SJCRH30 (cell line): ENCODE results near the gene VEPH1. TPM values are rescaled to one million over a fixed set of nuclear protein-coding genes. Genes with fewer than 3 reads are reported as not detected.
A peak's percentile ranks its signal among the peaks of the same experiment; 100 is the strongest.

Experiments
- DNase-seq, 2 experiments: peaks; one replicate each; pipeline ENCODE4 v3.0.0-alpha.2; 2015 to 2020
- H3K27ac ChIP-seq: fragments of 250-450 bp; sonication (Bioruptor Pico); 2 replicates; pipeline ENCODE4 v1.5.1; 2020; ENCODE audit warnings: mild to moderate bottlenecking, moderate library complexity
- H3K27me3 ChIP-seq: fragments of 250-450 bp; sonication (Bioruptor Pico); 2 replicates; pipeline ENCODE4 v1.5.1; 2020; ENCODE audit warnings: mild to moderate bottlenecking, moderate library complexity
- H3K36me3 ChIP-seq: fragments of 250-450 bp; sonication (Bioruptor Pico); 2 replicates; pipeline ENCODE4 v1.5.1; 2020; ENCODE audit warnings: mild to moderate bottlenecking, moderate library complexity
- H3K4me1 ChIP-seq: fragments of 250-450 bp; sonication (Bioruptor Pico); 2 replicates; pipeline ENCODE4 v1.5.1; 2020; ENCODE audit warnings: mild to moderate bottlenecking, moderate library complexity
- H3K4me3 ChIP-seq: fragments of 250-450 bp; sonication (Bioruptor Pico); 2 replicates; pipeline ENCODE4 v1.5.1; 2020; ENCODE audit warnings: mild to moderate bottlenecking, moderate library complexity
- H3K9me3 ChIP-seq: fragments of 250-450 bp; sonication (Bioruptor Pico); replicated peaks from 2 replicates; pipeline ENCODE4 v1.5.1; 2020; ENCODE audit warnings: mild to moderate bottlenecking, moderate library complexity
- total RNA-seq: library from RNA; depleted of rRNA; stranded (reverse); fragments of >200 nt; shearing (Covaris generic); gene quantifications from 2 replicates; pipeline ENCODE4 v1.2.3, GENCODE V29; 2014

VEPH1 gene
- total RNA-seq, 1 experiment from 2014 or later = not detected

DNA sequence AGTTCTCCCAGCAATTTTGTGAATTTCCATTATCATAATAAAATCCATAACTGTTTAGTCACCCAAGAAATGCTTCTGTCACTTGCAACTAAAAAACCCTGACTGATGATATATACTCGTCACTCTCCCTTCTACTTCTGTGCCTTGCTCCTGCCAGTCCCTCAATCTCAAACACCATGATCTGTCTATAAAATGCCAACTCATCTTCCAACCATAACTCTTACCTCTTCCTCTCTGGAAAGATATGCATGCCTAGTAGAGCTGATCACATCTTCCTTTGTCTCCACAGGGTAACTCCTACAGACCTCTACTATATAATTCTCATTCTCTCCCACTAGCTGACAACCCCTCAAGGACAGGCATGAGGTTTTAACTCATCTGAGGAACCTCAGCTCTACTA is 5.2 kb upstream of the VEPH1 start:
- H3K27ac ChIP-seq = no peak overlapping the region
- H3K27me3 ChIP-seq = no peaks in the 10 kb centered on the region
- H3K36me3 ChIP-seq = no peaks in the 10 kb centered on the region
- no peak for DNase-seq
- H3K4me1 ChIP-seq = no peaks in the 10 kb centered on the region
- H3K9me3 ChIP-seq = no peaks in the 10 kb centered on the region
- H3K4me3 ChIP-seq = no peak overlapping the region

DNA sequence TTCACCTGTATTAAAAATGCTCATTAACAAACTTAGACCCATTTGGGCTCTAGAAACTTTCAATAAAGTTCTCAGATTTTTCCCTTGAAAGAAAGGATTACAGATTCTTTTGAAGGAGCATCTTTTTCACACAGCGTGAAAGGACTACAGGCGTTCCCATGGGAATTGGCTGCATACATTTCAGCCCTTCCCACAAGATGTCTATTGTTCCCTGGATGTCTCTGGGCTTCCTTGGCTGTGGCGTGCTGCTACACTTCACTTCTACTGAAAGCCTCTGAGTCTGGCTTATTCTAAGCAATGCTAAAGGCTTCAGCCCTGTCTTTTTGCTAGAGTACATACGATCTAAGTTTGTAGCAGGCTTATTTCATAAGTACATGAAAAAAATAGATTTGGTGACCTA is 1.4 kb downstream of the VEPH1 start:
- H3K9me3 ChIP-seq = no peaks in the 10 kb centered on the region
- peak; percentile 2 to 39 for DNase-seq
- H3K27me3 ChIP-seq = no peaks in the 10 kb centered on the region; the same call in 1 of the 2 replicates
- no peak overlapping the region for H3K27ac ChIP-seq
- H3K4me1 ChIP-seq = no peaks in the 10 kb centered on the region
- no peaks in the 10 kb centered on the region for H3K36me3 ChIP-seq
- H3K4me3 ChIP-seq = no peak overlapping the region

GRCh38 chr3:157500232-157500631 is 3.0 kb downstream of the VEPH1 start:
- H3K9me3 ChIP-seq = no peaks in the 10 kb centered on the region
- no peaks in the 10 kb centered on the region; the same call in 1 of the 2 replicates for H3K27me3 ChIP-seq
- no peaks in the 10 kb centered on the region for H3K4me1 ChIP-seq
- no peak for DNase-seq
- H3K4me3 ChIP-seq = no peak overlapping the region
- H3K27ac ChIP-seq = no peak overlapping the region
- no peaks in the 10 kb centered on the region for H3K36me3 ChIP-seq

DNA sequence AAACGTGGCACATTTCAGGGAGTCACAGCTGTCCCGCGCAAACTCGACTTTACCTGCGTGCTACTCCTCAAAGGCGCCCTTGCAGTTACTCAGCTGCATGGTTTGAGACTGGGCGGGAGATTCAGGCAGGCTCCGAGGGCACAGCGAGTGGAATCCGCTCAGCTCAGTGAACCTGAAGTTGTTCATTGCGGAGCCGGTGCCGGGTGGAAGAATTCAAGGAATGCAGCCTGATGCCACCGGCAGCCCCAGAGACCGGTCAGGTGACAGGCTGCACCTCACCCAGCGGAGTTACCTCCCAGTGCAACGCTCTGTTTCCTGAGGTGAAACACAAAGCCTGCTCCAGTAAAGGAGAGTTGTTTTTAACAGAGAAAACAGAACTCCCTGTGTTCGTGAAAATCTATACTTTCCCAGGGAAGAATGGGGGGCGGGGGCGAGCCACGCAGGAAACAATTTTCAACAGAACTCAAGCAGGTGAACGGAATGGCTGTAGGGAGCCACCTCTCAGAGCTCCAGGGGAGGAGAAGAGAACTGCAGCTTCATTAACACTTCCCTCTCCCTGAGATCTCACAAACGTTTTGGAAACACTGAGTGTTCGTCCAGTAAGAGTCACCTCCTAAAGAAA is 3.8 kb downstream of the VEPH1 start:
- H3K4me1 ChIP-seq = 0 out of 2 replicates have a peak, but pooled peaks cover 3% of the 10 kb centered on the region
- DNase-seq = no peak
- no peaks in the 10 kb centered on the region for H3K36me3 ChIP-seq
- H3K27me3 ChIP-seq = no peaks in the 10 kb centered on the region; the same call in 1 of the 2 replicates
- H3K27ac ChIP-seq = no peak overlapping the region
- no peak overlapping the region for H3K4me3 ChIP-seq
- H3K9me3 ChIP-seq = no peaks in the 10 kb centered on the region

DNA sequence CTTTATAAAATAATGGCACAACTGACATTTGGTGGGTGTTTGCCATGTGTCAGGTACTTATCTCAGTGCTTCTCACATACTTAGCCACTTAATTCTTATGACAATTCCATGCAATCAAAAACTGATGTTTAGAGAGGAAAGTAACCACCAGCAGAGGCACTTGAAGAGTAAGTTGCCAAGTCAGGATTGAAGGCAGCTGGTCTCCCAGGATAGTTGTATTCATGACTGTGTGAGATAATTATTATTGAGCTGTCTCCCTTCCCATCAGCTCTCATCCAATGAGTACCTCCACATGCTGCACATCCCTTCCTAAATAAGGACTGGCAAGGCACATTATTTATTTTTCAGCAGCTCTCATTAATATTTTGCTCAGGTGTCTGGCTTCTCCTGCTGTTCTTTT is 4.8 kb downstream of the VEPH1 start:
- Histone ChIP-seq H3K4me3 (no peak overlapping the region), H3K27ac (no peak overlapping the region), H3K27me3 (no peaks in the 10 kb centered on the region; the same call in 1 of the 2 replicates), H3K9me3 (no peaks in the 10 kb centered on the region), H3K36me3 (no peaks in the 10 kb centered on the region), H3K4me1 (0 out of 2 replicates have a peak, but pooled peaks cover 4% of the 10 kb centered on the region)
- DNase-seq = no peak

DNA sequence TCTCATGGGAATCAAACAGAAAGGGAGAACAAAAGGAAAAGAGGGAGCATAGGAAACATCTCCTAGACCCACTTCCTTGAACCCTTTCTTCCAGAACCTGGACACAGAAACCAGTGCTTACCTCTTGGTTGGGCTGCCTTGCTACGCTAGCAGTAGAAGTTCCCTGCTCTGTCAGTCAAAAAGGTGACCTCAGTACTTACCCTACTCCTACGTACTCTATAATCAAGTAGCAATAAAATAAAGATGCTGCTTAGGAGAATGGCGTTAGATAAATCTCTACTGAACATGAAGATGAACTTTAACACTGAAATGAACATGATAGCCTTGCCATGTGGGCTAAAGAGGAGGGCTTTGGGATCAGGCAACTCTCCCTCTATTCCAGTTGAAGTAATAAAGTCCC is 7.4 kb downstream of the VEPH1 start:
- DNase-seq = no peak
- Histone ChIP-seq H3K27ac (no peak overlapping the region), H3K4me3 (no peak overlapping the region), H3K4me1 (0 out of 2 replicates have a peak, but pooled peaks cover 4% of the 10 kb centered on the region), H3K36me3 (no peaks in the 10 kb centered on the region), H3K9me3 (no peaks in the 10 kb centered on the region), H3K27me3 (no peaks in the 10 kb centered on the region; the same call in 1 of the 2 replicates)

GRCh38 chr3:157494581-157495281 is 8.5 kb downstream of the VEPH1 start:
- 0 out of 2 replicates have a peak, but pooled peaks cover 4% of the 10 kb centered on the region for H3K4me1 ChIP-seq
- no peaks in the 10 kb centered on the region for H3K9me3 ChIP-seq
- no peaks in the 10 kb centered on the region for H3K27me3 ChIP-seq
- H3K4me3 ChIP-seq = no peak overlapping the region
- no peak overlapping the region for H3K27ac ChIP-seq
- DNase-seq = no peak
- no peaks in the 10 kb centered on the region for H3K36me3 ChIP-seq

DNA sequence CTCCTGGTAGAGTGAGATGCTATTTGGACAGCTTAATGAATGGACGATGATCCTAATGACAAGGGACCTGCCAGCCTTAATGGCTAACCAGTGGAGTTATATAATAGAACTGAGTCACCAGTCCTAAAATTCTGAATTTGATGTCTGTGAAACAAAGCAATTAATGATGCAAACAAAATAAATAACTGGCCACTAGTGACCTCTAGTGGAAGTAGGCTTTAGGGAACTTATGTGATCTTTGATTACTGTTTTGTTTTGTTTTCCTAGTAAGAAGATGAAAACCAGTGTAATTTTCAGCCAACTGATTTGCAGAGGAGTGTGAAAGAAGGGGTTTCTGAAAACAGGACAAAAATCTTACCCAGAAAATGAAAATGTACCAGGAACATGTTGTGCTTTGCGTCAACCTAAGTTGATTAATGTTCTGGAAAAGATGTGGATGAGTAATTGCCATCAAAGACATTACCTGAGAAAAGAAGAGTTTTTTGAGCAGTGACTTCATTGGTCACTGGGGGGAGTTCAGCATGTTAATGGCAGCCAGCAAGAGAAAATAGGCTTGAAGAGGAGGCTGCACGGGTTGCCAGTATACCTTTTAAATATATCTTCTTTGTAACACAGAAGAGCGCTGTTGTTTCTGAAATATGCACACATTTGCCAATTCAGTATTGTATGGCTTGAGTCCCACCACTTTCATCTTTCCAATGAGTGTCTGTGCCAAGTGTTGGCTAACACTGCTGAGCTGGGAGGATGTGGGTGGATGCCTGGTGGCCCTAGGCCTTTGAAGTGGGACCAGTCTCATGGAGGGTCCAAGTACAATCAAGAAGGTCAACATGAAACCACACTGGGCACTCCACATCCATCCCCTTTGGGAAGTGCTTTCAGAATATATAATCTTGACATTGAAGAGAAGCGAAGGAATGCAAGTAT is 9.3 kb downstream of the VEPH1 start:
- H3K27ac ChIP-seq = no peak overlapping the region
- no peak overlapping the region for H3K4me3 ChIP-seq
- no peaks in the 10 kb centered on the region for H3K9me3 ChIP-seq
- DNase-seq = peak in 1 of 2 experiments; percentile 47
- no peaks in the 10 kb centered on the region for H3K36me3 ChIP-seq
- no peaks in the 10 kb centered on the region for H3K27me3 ChIP-seq
- 0 out of 2 replicates have a peak, but pooled peaks cover 4% of the 10 kb centered on the region for H3K4me1 ChIP-seq

DNA sequence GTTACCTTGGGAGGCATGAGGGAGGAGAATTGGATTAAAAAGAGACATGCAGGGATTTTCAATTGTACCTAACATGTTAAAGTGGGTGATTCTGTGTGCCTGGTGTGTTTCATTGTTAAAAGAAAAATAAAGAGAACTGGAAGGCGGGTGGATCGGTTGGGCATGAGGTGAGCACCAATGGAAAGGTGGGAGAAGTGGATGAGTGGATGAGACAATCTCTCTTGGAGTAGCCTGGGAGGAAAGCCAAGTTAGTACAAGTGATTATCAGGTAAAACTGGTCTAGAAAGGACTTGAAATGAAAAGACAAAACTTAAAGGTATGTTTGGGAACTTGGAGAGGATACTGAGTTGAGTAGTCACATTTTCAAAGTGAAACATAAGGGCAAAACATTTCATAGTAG is 12.1 kb downstream of the VEPH1 start:
- 0 out of 2 replicates have a peak, but pooled peaks cover 4% of the 10 kb centered on the region for H3K4me1 ChIP-seq
- H3K27me3 ChIP-seq = no peaks in the 10 kb centered on the region; the same call in 1 of the 2 replicates
- no peaks in the 10 kb centered on the region for H3K36me3 ChIP-seq
- no peak for DNase-seq
- no peak overlapping the region for H3K4me3 ChIP-seq
- H3K27ac ChIP-seq = no peak overlapping the region
- H3K9me3 ChIP-seq = no peaks in the 10 kb centered on the region

DNA sequence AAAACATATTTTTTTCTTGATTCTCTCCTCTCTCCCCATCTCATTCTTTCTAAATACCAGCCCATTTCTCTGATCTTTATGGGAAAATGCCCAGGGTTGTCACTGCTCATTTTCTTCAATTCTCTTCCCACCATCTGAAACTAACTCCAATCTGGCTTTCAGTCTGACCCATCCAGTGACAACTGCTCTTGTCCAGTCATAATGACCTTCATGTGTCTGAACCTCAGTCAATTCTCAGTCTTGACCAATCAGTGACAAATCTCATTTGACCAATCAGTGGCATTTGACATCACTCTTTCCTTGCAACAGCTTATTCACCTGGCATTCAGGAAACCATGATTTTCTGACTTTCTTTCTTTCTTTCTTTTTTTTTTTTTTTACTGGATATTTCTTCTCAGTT is 15.1 kb downstream of the VEPH1 start:
- no peak overlapping the region for H3K27ac ChIP-seq

GRCh38 chr3:157487339-157487738 is 15.9 kb downstream of the VEPH1 start:
- Histone ChIP-seq H3K36me3 (no peaks in the 10 kb centered on the region), H3K27ac (no peak overlapping the region), H3K4me3 (no peak overlapping the region), H3K27me3 (no peaks in the 10 kb centered on the region; the same call in 1 of the 2 replicates), H3K4me1 (no peaks in the 10 kb centered on the region), H3K9me3 (no peaks in the 10 kb centered on the region)
- no peak for DNase-seq

More for the DNA sequence above, 15.1 kb downstream of the VEPH1 start:
- H3K9me3 ChIP-seq = no peaks in the 10 kb centered on the region
- H3K4me3 ChIP-seq = no peak overlapping the region
- no peaks in the 10 kb centered on the region for H3K4me1 ChIP-seq
- no peak for DNase-seq
- H3K36me3 ChIP-seq = no peaks in the 10 kb centered on the region
- H3K27me3 ChIP-seq = no peaks in the 10 kb centered on the region; the same call in 1 of the 2 replicates

GRCh38 chr3:157479464-157480243 is 23.6 kb downstream of the VEPH1 start:
- Histone ChIP-seq H3K27ac (no peak overlapping the region), H3K9me3 (no peaks in the 10 kb centered on the region), H3K36me3 (no peaks in the 10 kb centered on the region), H3K4me3 (no peak overlapping the region), H3K4me1 (no peaks in the 10 kb centered on the region), H3K27me3 (no peaks in the 10 kb centered on the region)
- DNase-seq = no peak

GRCh38 chr3:157477441-157477840 is 25.8 kb downstream of the VEPH1 start:
- H3K27ac ChIP-seq = no peak overlapping the region
- no peaks in the 10 kb centered on the region for H3K36me3 ChIP-seq
- no peaks in the 10 kb centered on the region for H3K27me3 ChIP-seq
- no peaks in the 10 kb centered on the region for H3K9me3 ChIP-seq
- DNase-seq = no peak
- H3K4me3 ChIP-seq = no peak overlapping the region
- no peaks in the 10 kb centered on the region for H3K4me1 ChIP-seq

DNA sequence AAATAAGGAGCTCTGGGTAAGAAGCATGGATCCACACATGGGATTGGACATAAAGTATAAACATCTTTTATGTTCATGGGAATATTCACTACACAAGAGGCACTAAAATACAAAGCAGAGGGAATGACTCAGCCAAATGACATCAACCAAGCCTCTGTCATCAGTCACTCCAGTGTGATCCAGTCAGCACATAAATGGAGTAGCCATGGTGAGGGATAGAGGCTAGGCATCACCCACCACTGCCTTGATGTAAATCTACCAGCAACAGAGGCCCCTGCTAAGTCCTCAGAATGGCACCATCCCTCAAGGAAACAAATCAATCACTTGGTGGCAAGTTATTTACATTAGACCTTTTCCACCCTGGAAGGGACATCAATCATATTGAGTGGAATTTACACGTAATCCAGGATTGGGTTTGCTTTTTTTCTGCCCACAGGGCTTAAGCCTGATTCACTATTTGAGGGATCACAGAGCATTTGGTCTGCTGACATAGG is 27.2 kb downstream of the VEPH1 start:
- Histone ChIP-seq H3K4me3 (no peak overlapping the region), H3K36me3 (no peaks in the 10 kb centered on the region), H3K27me3 (no peaks in the 10 kb centered on the region), H3K4me1 (no peaks in the 10 kb centered on the region), H3K9me3 (no peaks in the 10 kb centered on the region), H3K27ac (no peak overlapping the region)
- DNase-seq = no peak
